HG03342 (cell line): ENCODE data around the gene ZBED5.
A peak's percentile ranks its signal among the peaks of the same experiment; 100 is the strongest.

Experiments
- ATAC-seq: cut with Tn5 transposase; IDR thresholded peaks from one replicate; pipeline ENCODE4 v1.9.1; 2021; ENCODE audit warnings: mild to moderate bottlenecking, moderate library complexity; ENCODE audit not compliant: unreplicated experiment

ZBED5 gene

DNA sequence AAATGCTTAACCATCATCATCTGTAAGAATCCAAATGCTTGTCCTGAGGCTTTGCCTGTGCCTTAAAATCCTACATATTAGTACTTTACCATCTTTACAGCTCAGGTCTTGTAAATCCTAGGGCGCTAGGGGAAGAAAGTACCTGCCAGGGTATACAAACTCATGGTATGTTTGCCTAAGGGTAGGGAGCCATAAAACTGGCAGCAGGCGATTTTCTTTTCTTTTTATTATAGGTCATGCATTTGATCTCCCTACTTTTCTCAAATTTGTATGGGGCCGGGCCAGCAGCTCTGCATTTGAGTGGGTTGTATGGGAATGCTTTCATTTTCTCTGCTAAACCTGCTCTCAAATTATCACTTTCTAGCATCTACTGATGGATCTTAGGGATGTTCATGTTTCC is 24.0 kb upstream of the ZBED5 start:
- no peak for ATAC-seq

GRCh38 chr11:10878408-10879214 is 20.8 kb upstream of the ZBED5 start:
- ATAC-seq, result no peak

DNA sequence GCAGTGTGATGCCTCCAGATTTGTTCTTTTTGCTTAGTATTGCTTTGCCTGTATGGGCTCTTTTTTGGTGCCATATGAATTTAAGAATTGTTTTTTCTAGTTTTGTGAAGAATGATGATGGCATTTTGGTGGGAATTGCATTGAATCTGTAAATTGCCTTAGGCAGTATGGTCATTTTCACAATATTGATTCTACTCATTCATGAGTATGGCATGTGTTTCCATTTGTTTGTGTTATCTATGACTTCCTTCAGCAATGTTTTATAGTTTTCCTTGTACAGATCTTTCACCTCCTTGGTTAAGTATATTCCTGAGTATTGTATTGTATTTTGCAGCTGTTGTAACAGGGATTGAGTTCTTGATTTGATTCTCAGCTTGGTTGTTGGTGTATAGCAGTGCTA is 18.3 kb upstream of the ZBED5 start:
- no peak for ATAC-seq

DNA sequence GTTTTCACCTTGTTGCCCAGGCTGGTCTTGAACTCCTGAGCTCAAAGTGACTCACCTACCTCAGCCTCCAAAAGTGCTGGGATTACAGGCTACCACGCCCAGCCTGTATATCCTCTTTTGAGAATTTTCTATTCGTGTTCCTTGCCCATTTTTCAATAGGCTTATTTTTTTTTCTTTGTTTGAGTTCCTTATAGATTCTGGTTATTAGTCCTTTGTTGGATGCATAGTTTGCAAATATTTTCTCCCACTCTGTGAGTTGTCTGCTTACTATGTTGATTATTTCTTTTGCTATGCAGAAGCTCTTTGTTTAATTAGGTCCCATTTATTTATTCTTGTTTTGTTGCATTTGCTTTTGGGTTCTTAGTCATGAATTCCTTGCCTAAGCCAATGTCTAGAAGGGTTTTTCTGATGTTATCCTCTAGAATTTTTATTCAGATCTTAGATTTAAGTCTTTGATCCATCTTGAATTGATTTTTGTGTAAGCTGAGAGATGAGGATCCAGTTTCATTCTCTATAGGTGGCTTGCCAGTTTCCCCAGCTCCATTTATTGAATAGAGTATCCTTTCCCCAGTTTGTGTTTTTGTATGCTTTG is 17.7 kb upstream of the ZBED5 start:
- ATAC-seq, result no peak

GRCh38 chr11:10872097-10872496 is 14.2 kb upstream of the ZBED5 start:
- ATAC-seq, result no peak

GRCh38 chr11:10868352-10868751 is 10.5 kb upstream of the ZBED5 start:
- no peak for ATAC-seq

DNA sequence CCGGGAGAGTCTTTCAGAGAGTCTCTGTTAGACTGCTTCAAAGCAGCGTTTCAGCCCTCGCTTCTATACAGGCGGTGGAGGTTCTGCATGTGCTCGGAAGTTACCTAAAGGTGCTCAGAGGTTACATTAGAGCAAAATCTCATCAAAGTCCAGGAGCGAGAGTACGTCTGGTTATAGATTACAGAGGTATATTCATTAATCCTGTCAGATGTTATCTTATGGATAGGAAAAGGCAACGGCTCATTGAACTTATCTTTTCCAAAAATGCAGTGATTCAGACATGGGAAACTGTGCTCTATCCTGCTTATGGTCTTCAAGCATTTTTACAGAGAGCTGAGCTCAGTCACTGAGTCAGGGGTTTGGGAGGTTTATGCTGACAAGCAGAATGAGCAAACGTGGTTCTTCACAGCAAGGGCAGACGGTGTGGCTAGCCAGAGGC is 9.1 kb upstream of the ZBED5 start:
- no peak for ATAC-seq

DNA sequence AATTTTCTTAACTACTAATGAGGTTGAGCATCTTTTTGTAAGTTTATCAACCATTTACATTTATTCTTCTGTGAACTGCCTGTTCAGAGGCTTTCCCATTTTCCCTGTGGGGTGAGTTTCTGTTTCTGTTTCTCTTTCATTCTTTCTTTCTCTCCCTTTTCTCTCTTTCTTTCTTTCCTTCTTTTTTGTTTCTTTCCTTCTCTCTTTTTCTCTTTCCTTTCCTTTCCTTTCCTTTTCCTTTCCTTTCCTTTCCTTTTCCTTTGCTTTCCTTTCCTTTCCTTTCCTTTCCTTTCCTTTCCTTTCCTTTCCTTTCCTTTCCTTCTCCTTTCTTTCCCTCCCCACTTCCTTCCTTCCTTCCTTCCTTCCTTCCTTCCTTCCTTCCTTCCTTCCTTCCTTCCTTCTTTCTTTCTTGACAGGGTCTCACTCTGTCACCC is 8.0 kb upstream of the ZBED5 start:
- ATAC-seq, result no peak

DNA sequence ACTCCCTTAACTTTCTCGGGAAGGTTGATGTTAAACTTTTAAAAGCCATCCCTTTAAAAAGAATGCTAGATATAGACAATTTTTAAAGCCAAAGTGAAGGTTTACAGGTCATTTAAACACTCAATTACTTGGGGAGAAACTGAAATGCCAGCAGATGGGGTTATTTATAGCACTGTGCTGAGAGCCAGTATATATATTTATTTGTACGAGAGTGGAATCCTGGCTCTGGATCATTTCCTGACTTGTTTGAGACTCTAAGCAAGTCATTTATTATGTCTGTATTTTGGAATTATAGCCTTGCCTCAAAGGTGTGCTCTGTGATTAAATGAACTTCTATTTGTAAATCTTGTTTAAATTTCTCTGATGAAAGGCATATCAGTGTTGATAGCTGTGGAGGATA is 6.8 kb upstream of the ZBED5 start:
- ATAC-seq, result no peak

DNA sequence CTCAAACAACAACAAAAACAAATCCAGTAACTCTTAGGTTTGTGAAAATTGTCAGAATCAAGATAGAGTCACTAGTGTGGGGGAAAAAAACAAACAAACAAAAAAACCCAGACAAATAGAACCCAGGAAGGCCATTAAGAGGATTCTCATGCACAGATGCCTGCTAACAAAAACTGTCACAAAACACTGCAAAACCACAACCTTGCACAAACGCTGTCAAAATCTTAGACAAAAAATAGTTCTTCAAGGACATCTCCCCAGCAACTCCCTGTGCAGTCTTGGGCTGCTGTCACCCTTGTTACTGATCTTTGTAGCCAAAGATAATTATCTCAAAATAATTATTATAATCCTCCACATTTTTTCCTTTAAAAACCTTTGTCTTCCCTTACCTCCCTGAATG is 4.6 kb upstream of the ZBED5 start:
- ATAC-seq, result no peak

GRCh38 chr11:10861799-10862198 is 3.9 kb upstream of the ZBED5 start:
- no peak for ATAC-seq

DNA sequence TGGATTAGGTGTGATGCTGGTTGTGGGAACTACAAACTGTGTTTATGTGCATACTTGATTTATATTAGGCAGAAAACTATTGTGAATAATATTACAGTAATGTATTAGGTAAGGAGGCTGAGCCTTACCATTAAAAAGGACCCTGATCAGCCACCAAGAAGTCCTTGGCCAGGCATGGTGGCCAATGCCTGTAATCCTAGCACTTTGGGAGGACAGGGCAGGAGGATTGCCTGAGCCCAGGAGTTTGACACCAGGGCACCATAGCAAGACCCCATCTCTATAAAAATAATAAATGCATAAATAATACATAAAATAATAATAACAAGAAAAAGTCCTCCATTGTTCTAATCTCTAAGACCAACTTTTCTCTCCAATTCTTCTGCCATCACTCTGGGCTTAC is 3.2 kb upstream of the ZBED5 start:
- ATAC-seq, result no peak

- ATAC-seq, result peak; percentile 17
These were observed 829 bp upstream of the ZBED5 start for GRCh38 chr11:10858439-10859325.

DNA sequence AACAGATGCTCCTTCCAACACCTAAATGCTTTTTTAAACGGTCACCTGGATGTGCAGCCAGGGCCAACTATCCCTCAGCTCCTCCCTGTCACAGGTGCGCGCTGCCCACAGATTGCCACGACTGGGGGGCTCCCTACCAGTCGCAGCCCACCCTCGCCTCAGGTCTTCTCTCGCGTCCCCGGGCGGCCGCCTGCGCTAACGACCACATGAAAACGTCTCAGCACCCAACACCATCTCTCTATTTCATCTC is 469 bp downstream of the ZBED5 start:
- peak; percentile 15 for ATAC-seq

DNA sequence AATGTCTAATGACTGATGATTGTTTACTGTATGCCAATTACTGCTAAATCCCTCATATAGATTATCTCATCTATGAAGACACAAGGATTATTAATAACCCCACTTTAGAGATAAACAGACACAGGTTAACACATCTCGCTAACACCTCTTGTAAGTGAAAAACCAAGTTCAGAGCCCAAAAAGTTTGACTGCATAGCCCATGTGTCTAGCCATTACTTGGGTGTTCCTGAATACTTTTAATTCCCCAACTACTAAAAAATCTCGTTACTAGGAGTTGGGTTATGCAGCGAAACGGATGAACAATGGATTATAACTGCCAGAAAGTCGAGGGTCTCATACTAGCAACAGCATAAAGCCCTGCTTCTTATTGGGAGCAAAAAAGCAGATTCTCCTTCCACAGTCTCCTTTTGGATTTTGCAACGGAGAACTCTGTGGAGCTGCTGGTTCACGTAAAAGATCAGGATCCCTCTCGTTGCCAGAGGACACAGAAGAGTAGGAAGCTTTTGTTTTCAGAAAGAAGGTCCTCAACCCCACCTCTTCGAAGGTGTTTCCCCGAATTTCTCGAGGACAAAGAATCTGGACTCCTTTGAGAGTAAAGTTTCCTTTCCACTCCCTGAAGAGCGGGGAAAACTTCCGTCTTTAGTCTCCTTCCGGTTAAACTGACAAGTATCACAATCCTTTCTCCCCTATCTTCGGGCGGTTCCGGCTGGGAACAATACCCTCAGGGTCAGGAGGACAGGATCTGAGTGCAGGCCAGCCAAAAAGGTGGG is 979 bp downstream of the ZBED5 start:
- ATAC-seq, result peak; percentile 6

DNA sequence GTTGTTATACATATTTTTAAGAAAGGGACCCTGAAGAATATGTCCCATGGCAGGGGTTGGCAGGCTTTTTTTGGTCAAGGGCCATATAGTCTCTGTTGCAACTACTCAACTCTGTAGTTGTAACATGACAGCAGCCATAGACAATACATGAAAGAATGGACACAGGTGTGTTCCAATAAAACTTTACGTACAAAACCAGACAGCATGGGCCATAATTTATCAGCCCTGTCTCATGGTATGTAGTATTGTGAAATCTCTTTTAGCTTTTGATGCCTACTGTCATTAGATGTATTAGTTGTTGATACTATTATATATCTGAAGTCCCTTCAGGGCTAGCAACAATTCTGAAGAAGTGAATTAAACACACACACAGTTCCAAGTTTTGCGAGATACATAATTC is 2.6 kb downstream of the ZBED5 start:
- ATAC-seq, result no peak

GRCh38 chr11:10847960-10848860 is 9.6 kb downstream of the ZBED5 start:
- ATAC-seq, result no peak

GRCh38 chr11:10846660-10847059 is 11.2 kb downstream of the ZBED5 start:
- ATAC-seq, result no peak

DNA sequence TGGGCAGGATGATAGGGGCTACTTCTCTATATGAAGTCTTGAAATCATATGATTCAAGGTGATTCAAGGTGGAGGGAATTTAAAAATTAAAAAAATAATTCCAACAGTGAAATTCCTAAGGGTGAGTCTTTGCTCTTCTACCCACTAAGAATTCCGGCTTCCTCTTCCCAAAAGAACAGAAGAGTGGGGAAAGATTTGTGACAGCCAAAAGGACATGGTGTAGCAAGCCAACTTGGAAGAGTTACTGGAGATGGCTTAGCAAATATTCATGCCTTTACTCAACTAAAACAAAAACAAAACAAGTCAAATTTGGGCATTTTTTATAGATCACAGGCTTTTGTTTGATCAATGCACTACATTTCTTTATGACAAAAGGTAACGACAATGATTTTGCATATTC is 12.3 kb downstream of the ZBED5 start:
- ATAC-seq, result no peak

GRCh38 chr11:10844796-10845195 is 13.1 kb downstream of the ZBED5 start:
- ATAC-seq, result no peak
